ENCODE measurements around the gene ANKFN1.
"Not testable (repeated sequence)": the region's sequence is repeated elsewhere in the genome, so short reads cannot be mapped to it uniquely, and the experiment has no call there.

ANKFN1 gene

GRCh38 chr17:56288786-56289185 is 135.5 kb downstream of the ANKFN1 start:
- not testable (repeated sequence) for DNase-seq (ENCODE audit: low read depth)

GRCh38 chr17:56289321-56289720 is 136.0 kb downstream of the ANKFN1 start:
- DNase-seq (ENCODE audit: low read depth): no peak

- DNase-seq (ENCODE audit: low read depth): no peak
Measured at GRCh38 chr17:56290101-56290801, 137.0 kb downstream of the ANKFN1 start.

GRCh38 chr17:56290802-56291118 is 137.5 kb downstream of the ANKFN1 start:
- no peak for DNase-seq (ENCODE audit: low read depth)

GRCh38 chr17:56291226-56291805 is 138.0 kb downstream of the ANKFN1 start:
- no peak for DNase-seq (ENCODE audit: low read depth)

- DNase-seq (ENCODE audit: low read depth): no peak
Measured at GRCh38 chr17:56292010-56292409, 138.7 kb downstream of the ANKFN1 start.

GRCh38 chr17:56292578-56292977 is 139.3 kb downstream of the ANKFN1 start:
- no peak for DNase-seq (ENCODE audit: low read depth)

- no peak for DNase-seq (ENCODE audit: low read depth)
Measured at GRCh38 chr17:56297184-56297583, 143.9 kb downstream of the ANKFN1 start.

GRCh38 chr17:56298846-56299245 is 145.6 kb downstream of the ANKFN1 start:
- no peak for DNase-seq (ENCODE audit: low read depth)

- no peak for DNase-seq (ENCODE audit: low read depth)
Measured at GRCh38 chr17:56300144-56300543, 146.9 kb downstream of the ANKFN1 start.

- DNase-seq (ENCODE audit: low read depth): no peak
Measured at GRCh38 chr17:56305007-56305406, 151.7 kb downstream of the ANKFN1 start.

- DNase-seq (ENCODE audit: low read depth): no peak
Measured at GRCh38 chr17:56309897-56310296, 156.6 kb downstream of the ANKFN1 start.

GRCh38 chr17:56310782-56311181 is 157.5 kb downstream of the ANKFN1 start:
- DNase-seq (ENCODE audit: low read depth): no peak

- DNase-seq (ENCODE audit: low read depth): no peak
Measured at GRCh38 chr17:56313201-56313600, 159.9 kb downstream of the ANKFN1 start.

GRCh38 chr17:56314026-56314425 is 160.8 kb downstream of the ANKFN1 start:
- no peak for DNase-seq (ENCODE audit: low read depth)

- DNase-seq (ENCODE audit: low read depth): no peak
Measured at GRCh38 chr17:56314984-56315602, 161.8 kb downstream of the ANKFN1 start.

- no peak for DNase-seq (ENCODE audit: low read depth)
Measured at GRCh38 chr17:56316604-56317003, 163.3 kb downstream of the ANKFN1 start.

- no peak for DNase-seq (ENCODE audit: low read depth)
Measured at GRCh38 chr17:56317351-56318208, 164.3 kb downstream of the ANKFN1 start.

GRCh38 chr17:56319531-56319930 is 166.3 kb downstream of the ANKFN1 start:
- no peak for DNase-seq (ENCODE audit: low read depth)

- no peak for DNase-seq (ENCODE audit: low read depth)
Measured at GRCh38 chr17:56320443-56320842, 167.2 kb downstream of the ANKFN1 start.

- DNase-seq (ENCODE audit: low read depth): no peak
Measured at GRCh38 chr17:56322991-56323390, 169.7 kb downstream of the ANKFN1 start.

GRCh38 chr17:56324676-56325075 is 171.4 kb downstream of the ANKFN1 start:
- DNase-seq (ENCODE audit: low read depth): no peak
